LNCAP (cell line): ENCODE measurements around the gene SYTL5.

Experiments used
- TF ChIP-seq, protein P1 (sequence below): fragments of 450-650 bp; IDR thresholded peaks from 2 replicates; pipeline ENCODE4 v1.5.1; 2017; ENCODE audit warnings: mild to moderate bottlenecking

Gene SYTL5

DNA sequence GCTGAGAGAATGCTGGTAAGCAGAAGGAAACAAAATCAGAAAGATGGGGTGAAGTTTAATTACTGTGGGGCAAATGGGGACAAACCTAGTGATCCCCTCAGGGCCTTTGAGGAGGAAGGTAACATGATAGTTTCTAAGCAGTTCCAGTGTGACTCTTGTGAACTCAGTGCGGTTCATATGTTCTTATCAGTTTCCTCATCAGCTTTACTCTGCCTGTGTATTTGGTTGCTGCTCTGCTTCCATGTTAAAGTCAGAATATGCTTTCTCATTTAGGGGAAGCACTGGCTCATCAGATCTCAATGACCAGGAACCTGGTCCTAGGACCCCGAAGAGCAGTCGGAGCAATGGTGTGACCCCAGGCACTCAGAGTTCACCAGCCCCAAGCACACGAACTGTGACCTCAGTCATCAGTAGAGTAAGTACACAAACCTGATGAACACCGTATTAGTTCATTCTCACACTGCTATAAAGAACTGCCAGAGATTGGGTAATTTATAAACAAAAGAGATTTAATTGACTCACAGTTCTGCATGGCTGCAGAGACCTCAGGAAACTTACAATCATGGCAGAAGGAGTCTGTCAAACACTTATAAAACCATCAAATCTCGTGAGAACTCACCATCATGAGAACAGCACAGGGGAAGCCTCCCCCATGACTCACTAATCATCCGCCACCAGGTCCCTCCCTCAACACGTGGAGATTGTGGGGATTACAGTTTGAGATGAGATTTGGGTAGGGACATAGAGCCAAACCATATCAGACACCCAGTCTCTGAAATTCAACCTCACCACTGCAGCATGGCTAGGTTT lies 83.0 kb downstream of the SYTL5 start:
- TF ChIP-seq, protein P1, sequence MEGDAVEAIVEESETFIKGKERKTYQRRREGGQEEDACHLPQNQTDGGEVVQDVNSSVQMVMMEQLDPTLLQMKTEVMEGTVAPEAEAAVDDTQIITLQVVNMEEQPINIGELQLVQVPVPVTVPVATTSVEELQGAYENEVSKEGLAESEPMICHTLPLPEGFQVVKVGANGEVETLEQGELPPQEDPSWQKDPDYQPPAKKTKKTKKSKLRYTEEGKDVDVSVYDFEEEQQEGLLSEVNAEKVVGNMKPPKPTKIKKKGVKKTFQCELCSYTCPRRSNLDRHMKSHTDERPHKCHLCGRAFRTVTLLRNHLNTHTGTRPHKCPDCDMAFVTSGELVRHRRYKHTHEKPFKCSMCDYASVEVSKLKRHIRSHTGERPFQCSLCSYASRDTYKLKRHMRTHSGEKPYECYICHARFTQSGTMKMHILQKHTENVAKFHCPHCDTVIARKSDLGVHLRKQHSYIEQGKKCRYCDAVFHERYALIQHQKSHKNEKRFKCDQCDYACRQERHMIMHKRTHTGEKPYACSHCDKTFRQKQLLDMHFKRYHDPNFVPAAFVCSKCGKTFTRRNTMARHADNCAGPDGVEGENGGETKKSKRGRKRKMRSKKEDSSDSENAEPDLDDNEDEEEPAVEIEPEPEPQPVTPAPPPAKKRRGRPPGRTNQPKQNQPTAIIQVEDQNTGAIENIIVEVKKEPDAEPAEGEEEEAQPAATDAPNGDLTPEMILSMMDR, result no peak

DNA sequence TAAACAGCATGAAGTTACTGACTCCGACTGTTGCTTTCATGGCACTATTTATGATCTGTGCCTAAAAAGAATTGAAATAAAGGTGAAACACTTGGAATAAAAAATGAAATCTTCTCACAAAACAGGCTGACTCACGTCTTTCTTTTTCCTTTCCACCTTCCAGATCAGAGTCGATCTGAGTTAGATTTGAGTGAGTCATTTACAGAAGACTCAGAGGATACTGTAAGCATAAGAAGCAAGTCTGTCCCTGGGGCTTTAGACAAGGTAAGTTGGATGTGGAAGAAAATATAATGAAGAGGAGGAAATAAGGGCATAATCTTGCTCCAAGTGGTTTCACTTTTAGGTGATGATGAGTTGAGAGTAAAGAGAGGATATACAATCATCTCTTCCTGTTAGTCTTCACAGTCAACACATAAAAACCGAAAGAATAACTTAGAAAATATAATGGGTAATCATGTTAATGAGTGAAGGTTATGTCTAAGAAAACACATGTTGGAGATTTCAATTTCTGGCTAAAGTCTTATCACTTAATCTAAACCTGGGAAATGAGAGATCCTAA lies 89.7 kb downstream of the SYTL5 start:
- TF ChIP-seq, protein P1, result no peak

DNA sequence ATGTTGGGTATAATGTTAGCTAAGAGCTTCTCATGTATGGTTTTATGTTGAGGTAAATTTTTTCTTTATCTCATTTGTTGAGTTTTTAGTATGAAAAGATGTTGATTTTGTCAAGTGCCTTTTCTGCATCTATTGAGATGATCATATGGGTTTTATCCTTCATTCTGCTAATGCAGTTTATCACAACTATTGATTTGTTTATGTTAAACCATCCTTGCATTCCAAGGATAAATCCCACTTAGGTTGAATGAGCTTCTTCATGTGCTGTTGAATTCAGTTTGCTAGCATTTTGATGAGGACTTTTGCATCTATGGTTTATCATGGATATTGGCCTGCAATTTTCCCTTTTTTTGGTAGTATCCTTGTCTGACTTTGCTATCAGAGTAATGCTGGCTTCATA lies 93.3 kb downstream of the SYTL5 start:
- TF ChIP-seq, protein P1, result no peak

DNA sequence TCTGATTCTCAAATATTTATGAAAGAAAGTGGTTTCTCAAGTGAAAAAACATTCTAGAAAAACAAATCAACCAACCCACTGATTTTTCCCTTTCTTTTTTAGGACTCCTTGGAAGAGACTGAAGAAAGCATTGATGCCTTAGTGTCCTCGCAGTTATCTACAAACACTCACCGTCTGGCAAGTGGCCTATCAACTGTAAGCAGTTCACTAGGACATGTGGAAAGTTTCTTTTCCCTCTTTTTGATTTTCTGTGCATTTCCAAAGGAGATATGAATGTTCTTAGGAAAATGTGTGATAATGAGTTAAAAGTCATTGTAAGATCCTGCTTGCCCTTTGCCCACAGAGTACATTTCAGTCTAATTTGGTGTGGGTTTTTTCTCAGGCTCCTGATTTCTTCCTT lies 95.9 kb downstream of the SYTL5 start:
- TF ChIP-seq, protein P1, result no peak

DNA sequence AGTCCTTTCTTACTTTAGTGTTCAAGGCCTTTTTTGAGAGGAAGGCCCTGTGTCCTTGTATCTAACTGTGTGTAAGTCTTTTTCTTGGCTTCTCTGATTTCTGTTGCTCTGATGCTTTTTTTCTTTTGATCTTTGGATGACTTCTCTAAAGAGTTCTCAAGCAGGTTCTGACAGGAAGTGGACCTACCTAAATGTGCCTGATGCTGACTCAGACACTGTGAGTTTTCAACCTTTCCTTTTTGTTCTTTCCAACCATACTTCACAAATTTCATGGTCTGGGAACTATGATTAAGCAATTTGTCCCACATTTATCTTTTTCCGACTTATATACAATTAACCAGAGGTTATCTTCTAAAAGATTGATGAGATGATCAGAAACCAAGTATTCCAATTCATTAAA lies 96.5 kb downstream of the SYTL5 start:
- TF ChIP-seq, protein P1, result no peak

DNA sequence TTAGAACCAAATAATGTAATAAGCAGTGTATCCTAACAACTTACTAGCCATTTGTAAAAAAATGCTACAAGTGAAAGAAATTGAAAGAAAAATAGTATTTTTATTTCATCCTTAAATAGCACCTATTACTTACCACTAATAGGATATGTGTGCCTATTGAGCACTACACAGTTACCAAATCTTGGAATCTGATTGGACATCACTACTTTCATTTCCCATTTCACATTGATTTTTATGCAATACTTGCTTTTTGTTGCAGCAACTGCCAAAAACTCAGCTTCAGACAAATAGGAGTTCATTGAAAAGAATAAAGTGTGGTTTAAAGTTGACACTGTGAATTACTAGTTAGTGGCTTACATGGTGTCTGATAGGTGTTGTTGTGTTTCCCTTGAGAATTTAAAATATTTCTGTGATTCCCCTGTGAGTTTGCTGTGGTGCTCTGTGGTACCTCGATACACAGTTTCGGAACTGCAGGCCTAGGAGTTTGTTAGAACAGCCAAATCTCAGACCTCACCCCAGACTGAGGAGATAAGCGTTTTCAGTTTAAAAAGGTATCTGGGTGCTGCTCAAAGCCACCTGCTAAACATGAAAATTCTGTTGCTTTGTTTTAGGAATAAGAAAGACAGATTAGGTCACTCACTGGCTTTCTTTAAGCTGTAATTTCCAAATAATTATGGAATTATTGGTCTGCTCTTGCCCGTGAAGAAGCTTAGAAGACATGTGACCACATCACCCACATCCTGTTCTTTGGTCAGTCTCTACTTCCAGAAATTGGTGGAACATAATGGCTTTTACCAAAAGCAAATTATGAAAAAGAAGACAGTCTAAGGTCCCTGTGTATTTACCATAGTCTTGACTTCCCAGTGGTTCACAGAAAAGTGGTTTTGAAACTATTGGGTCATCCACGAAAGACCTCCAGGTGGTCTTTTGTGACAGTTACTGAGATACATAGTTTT lies 97.8 kb downstream of the SYTL5 start:
- TF ChIP-seq, protein P1, result no peak

DNA sequence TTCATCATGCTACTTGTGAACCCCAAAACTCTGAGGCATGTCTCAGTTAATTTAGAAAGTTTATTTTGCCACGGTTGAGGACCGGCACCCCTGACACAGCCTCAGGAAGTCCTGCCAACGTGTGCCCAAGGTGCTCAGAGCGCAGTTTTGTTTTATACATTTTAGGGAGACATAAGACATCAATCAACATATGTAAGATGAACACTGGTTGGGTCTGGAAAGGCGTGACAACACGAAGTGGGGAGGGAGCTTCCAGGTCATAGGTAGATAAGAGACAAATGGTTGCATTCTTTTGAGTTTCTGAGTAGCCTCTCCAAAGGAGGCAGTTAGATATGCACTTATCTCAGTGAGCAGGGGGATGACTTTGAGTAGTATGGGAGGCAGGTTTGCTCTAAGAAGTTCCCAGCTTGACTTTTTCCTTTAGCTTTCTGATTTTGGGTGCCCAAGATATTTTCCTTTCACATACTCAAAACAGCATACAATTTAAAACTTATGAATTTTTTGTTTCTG lies 98.9 kb downstream of the SYTL5 start:
- TF ChIP-seq, protein P1, result no peak
